Progenitor cell of endocrine pancreas (in vitro differentiated cells): ENCODE data around the gene SACS. TPM values are rescaled to one million over a fixed set of nuclear protein-coding genes. Genes with fewer than 3 reads are reported as not detected.

Source experiments
- DNase-seq: peaks from one replicate; pipeline ENCODE4 v3.0.0; 2021; ENCODE audit warnings: low spot score; ENCODE audit not compliant: unreplicated experiment
- H3K27ac Mint-ChIP-seq: 2 replicates; pipeline ENCODE4 v1.8.0; 2021; ENCODE audit warnings: mild to moderate bottlenecking, moderate library complexity, mixed read lengths
- H3K27me3 Mint-ChIP-seq: 2 replicates; pipeline ENCODE4 v1.8.0; 2021; ENCODE audit warnings: mixed read lengths
- H3K36me3 Mint-ChIP-seq: 2 replicates; pipeline ENCODE4 v1.8.0; 2022; ENCODE audit warnings: mixed read lengths; ENCODE audit not compliant: insufficient read depth
- H3K4me1 Mint-ChIP-seq: 2 replicates; pipeline ENCODE4 v1.8.0; 2021; ENCODE audit warnings: low read depth, mixed read lengths
- H3K4me3 Mint-ChIP-seq: 2 replicates; pipeline ENCODE4 v1.8.0; 2021; ENCODE audit warnings: low read depth, mild to moderate bottlenecking, moderate library complexity, mixed read lengths
- H3K9me3 Mint-ChIP-seq: 2 replicates; pipeline ENCODE4 v1.8.0; 2021; ENCODE audit warnings: low read depth, mixed read lengths
- CTCF ChIP-seq: fragments of 200-600 bp; sonication (generic); IDR thresholded peaks from one replicate; pipeline ENCODE4 v1.5.0; 2021; ENCODE audit warnings: antibody characterized with exemption, mild to moderate bottlenecking; ENCODE audit not compliant: unreplicated experiment
- total RNA-seq: library from RNA; stranded (reverse); gene quantifications from 2 replicates; pipeline ENCODE4 v1.2.1, GENCODE V29; 2021

Gene SACS
- total RNA-seq, 1 donor from 2014 or later = 7.1 TPM

- no peaks in the 10 kb centered on the region for H3K9me3 Mint-ChIP-seq
- no peak for DNase-seq
- TF ChIP-seq CTCF = no peak
- no peak overlapping the region for H3K4me3 Mint-ChIP-seq
- H3K27ac Mint-ChIP-seq = no peak overlapping the region
- H3K27me3 Mint-ChIP-seq = peaks cover 2% of the 10 kb centered on the region
- H3K4me1 Mint-ChIP-seq = no peaks in the 10 kb centered on the region
- no peaks in the 10 kb centered on the region for H3K36me3 Mint-ChIP-seq
Measured at GRCh38 chr13:23383151-23383550, 50.4 kb downstream of the SACS start.

- no peak overlapping the region for H3K4me3 Mint-ChIP-seq
- no peak overlapping the region for H3K27ac Mint-ChIP-seq
- no peak for DNase-seq
- H3K27me3 Mint-ChIP-seq = peaks cover 7% of the 10 kb centered on the region
- no peak for TF ChIP-seq CTCF
- no peaks in the 10 kb centered on the region for H3K4me1 Mint-ChIP-seq
- no peaks in the 10 kb centered on the region for H3K9me3 Mint-ChIP-seq
- no peaks in the 10 kb centered on the region for H3K36me3 Mint-ChIP-seq
Measured at GRCh38 chr13:23381866-23382265, 51.6 kb downstream of the SACS start.

- H3K27ac Mint-ChIP-seq = no peak overlapping the region
- H3K36me3 Mint-ChIP-seq = no peaks in the 10 kb centered on the region
- peaks cover 7% of the 10 kb centered on the region for H3K27me3 Mint-ChIP-seq
- no peaks in the 10 kb centered on the region for H3K9me3 Mint-ChIP-seq
- no peak for DNase-seq
- TF ChIP-seq CTCF = no peak
- H3K4me1 Mint-ChIP-seq = no peaks in the 10 kb centered on the region
- H3K4me3 Mint-ChIP-seq = no peak overlapping the region
Measured at GRCh38 chr13:23380534-23380933, 53.0 kb downstream of the SACS start.

- no peaks in the 10 kb centered on the region for H3K9me3 Mint-ChIP-seq
- no peak overlapping the region for H3K4me3 Mint-ChIP-seq
- no peak for TF ChIP-seq CTCF
- H3K4me1 Mint-ChIP-seq = no peaks in the 10 kb centered on the region
- DNase-seq = no peak
- H3K36me3 Mint-ChIP-seq = no peaks in the 10 kb centered on the region
- no peak overlapping the region for H3K27ac Mint-ChIP-seq
- H3K27me3 Mint-ChIP-seq = peaks cover 10% of the 10 kb centered on the region
Measured at GRCh38 chr13:23377983-23378632, 55.4 kb downstream of the SACS start.

- no peaks in the 10 kb centered on the region for H3K4me1 Mint-ChIP-seq
Measured at GRCh38 chr13:23377579-23377978, 55.9 kb downstream of the SACS start.

More at GRCh38 chr13:23377579-23377978, 55.9 kb downstream of the SACS start:
- no peak for TF ChIP-seq CTCF
- H3K4me3 Mint-ChIP-seq = no peak overlapping the region
- no peaks in the 10 kb centered on the region for H3K36me3 Mint-ChIP-seq
- H3K27me3 Mint-ChIP-seq = peaks cover 10% of the 10 kb centered on the region
- DNase-seq = no peak
- no peaks in the 10 kb centered on the region for H3K9me3 Mint-ChIP-seq
- H3K27ac Mint-ChIP-seq = no peak overlapping the region
